PFSK-1 (cell line): Measurements from ENCODE around the gene MARF1.

ENCODE experiments used
- FOXP2 ChIP-seq: optimal IDR thresholded peaks from 2 replicates; pipeline ENCODE3; 2011; ENCODE audit warnings: borderline replicate concordance, control low read depth, inconsistent platforms; ENCODE audit not compliant: insufficient read depth; ENCODE audit errors: extremely low read length, extremely low read depth
- POLR2AphosphoS5 ChIP-seq: IDR thresholded peaks from 2 replicates; pipeline ENCODE4 v1.6.1; 2012; ENCODE audit warnings: low read depth, mild to moderate bottlenecking, control low read depth, low read length, moderate library complexity
- REST ChIP-seq, 2 experiments: IDR thresholded peaks; 2 replicates each; pipeline versions ENCODE4 v1.6.1 to v1.8.0; 2011 to 2012; ENCODE audit warnings: low read depth in 2 of 2, low read length in 2 of 2, control low read depth in 1 of 2, inconsistent platforms in 1 of 2, mild to moderate bottlenecking in 1 of 2, moderate library complexity in 1 of 2; ENCODE audit not compliant: insufficient read depth in 1 of 2
- SIN3A ChIP-seq: IDR thresholded peaks from 2 replicates; pipeline ENCODE4 v1.6.1; 2012; ENCODE audit warnings: mild to moderate bottlenecking, low read length, moderate library complexity, borderline replicate concordance; ENCODE audit not compliant: insufficient read depth
- TAF1 ChIP-seq: IDR thresholded peaks from 2 replicates; pipeline ENCODE4 v1.6.1; 2012; ENCODE audit warnings: low read length, control low read depth, borderline replicate concordance; ENCODE audit not compliant: insufficient read depth

MARF1 gene

DNA sequence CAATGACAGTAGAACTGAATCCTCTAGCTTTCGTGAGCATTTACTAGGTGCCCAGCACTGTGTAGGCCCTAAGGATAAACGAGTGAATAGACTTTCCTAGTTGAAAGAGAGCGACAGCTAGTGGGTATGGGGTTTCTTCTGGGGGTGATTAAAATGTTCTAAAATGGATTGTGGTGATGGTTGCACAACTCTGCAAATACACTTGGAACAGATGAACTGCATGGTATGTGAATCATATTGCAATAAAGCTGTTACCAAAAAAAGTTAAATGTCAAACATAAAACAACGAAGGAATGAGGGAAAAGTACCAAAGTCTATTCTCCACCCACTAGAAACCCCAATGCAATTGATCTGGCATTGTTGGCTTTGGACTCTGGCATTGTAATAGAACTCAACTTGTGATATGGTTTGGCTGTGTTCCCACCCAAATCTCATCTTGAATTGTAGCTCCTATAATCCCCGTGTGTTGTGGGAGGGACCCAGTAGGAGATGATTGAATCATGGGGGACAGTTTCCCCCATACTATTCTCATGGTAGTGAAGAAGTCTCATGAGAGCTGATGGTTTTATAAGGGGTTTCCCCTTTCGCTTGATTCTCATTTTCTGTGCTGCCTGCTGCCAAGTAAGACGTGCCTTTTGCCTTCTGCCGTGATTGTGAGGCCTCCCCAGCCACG, 70.5 kb downstream of the MARF1 start:
- TF ChIP-seq FOXP2 = no peak

DNA sequence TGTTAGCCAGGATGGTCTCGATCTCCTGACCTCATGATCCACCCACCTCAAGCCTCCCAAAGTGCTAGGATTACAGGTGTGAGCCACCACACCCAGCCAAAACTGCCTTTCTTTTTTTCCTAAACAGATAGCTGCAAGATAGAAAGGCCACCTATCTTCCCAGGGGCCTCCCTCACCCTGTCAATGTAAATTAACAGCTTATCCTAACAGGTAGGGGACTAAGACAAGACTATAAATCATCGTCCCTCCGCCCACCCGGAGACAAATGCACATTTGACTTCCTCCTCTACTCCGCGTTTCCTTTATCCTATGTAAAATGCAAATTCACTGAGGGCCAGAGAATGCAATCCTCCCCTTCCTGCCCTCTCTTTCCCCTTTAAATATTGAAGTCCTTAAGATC, 71.4 kb downstream of the MARF1 start:
- TF ChIP-seq POLR2AphosphoS5 (no peak), SIN3A (no peak)

DNA sequence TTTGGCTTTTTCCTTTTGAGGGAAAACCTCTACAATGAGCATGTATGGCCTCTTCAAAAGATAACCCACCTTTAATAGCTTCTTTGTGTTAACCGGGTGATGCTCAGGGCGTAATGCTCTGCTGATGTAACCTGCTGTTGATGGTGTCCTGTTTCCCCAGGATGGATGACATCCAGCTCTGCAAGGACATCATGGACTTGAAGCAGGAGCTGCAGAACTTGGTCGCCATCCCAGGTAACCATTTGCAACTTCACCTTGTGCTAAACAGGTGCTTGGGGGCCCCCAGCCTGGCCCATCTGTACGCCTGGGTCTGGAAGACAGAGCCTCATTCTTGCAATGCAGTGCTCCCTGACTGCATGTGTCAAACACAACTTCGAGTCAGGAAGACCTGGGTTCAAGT, 75.1 kb downstream of the MARF1 start:
- TF ChIP-seq REST (IDR thresholded peaks at IDR 0.05; ENCODE audit: insufficient read depth in 1 of 2, low read depth in 2 of 2, low read length in 2 of 2) = no peak
- TF ChIP-seq POLR2AphosphoS5 = no peak
- TF ChIP-seq FOXP2 = no peak
- TF ChIP-seq TAF1 = no peak
- TF ChIP-seq SIN3A = no peak

DNA sequence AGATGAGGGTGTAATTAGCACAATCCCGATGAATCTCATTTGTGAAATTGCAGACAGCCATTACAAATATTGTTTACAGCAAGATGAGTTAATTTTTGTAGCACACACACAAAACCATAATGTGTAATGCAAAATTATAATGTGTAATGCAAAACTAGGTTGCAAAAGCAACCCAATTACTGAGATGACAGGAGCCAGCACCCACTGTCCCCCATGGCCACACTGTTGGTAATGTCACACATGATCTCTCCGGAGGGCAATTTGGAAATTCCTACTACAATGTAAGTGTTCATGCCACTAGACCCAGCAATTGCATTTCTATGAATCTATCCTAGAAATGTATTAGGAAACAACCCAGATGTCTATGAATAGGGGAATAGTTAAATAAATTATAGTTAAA, 76.9 kb downstream of the MARF1 start:
- TF ChIP-seq REST (IDR thresholded peaks at IDR 0.05; ENCODE audit: insufficient read depth in 1 of 2, low read depth in 2 of 2, low read length in 2 of 2) (no peak), POLR2AphosphoS5 (no peak), SIN3A (no peak), TAF1 (no peak), FOXP2 (no peak)

DNA sequence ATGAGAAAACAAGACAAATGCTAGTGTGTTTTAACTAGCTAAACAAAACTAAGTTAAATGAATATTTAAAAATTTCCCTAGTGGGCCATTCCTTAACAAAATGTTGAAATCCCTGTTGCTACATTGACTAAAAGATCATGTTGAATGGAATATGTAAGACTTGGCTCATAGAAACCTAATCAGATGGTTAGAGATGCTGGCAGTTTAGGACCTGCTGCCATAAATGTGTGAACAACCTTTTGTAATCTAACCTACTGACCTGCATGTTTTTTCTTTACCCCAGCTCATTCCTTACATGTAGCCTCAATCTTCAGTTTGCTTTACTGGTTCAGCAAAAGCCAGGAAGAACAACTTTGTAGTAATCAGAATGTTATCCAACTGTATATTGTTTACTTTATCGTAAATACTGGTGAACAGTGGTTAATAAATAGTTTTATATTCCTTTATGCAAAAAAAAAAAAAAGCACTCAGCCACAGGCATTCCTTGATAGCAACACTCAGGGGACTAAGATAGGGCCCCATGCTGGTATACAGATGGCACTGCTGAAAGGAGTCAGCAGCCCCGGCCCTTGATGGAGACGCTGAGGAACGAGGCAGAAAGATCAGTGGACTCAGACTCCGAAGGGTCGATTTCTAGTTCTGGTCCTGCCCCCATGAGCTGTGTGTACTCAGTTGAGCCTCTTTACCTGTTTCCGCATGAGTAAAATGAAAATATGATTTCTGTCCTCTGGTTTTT, 78.2 kb downstream of the MARF1 start:
- TF ChIP-seq POLR2AphosphoS5 = no peak
- no peak for TF ChIP-seq FOXP2
- no peak for TF ChIP-seq TAF1

DNA sequence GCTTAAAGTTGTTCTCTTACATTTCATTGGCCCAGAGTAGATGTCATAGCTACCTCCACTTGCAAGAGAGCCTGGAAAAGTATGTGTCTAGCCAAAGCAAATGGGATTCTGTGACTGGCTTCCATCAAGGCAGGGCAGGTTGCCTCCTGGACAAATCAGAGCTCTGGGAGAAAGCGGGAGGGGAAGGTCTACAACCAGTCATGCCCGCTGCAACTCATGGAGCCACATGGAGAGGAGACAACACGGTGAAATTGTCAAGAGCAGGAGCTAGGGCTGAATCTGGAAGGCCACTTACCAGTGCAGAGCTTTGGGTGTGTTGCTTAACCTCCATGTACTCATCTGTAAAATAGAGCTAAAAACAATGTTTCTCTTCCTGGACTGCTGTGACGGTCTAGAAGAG, 83.8 kb downstream of the MARF1 start:
- TF ChIP-seq REST (IDR thresholded peaks at IDR 0.05; ENCODE audit: insufficient read depth in 1 of 2, low read depth in 2 of 2, low read length in 2 of 2) (no peak), TAF1 (no peak), SIN3A (no peak), FOXP2 (no peak)

DNA sequence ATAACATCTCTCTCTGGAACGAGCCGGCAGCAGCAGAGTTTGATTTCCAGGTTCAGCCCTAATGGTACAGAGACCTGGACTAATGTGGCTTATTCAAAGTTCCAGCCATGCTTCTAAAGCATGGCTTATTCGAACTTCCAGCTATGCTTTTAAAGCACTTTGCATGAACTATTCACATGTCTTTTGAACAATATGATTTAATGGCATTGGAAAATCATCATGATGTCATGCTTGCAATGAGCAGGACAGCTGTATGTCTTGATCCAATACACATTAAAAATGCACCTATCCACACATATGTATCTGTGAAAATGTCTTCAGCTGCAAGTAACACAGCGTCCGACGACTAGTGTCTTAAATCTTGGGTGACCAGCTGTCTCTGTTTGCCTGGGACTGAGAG, 85.7 kb downstream of the MARF1 start:
- TF ChIP-seq REST (IDR thresholded peaks at IDR 0.05; ENCODE audit: insufficient read depth in 1 of 2, low read depth in 2 of 2, low read length in 2 of 2) = no peak
- TF ChIP-seq POLR2AphosphoS5 = no peak
- TF ChIP-seq SIN3A = no peak
- TF ChIP-seq TAF1 = no peak
- no peak for TF ChIP-seq FOXP2
